Stimulated activated CD4-positive, alpha-beta T cell treated with anti-CD3 and anti-CD28 coated beads, TNF-alpha, amount 100 ng/mL, for 1 hour (primary cell): ENCODE results near the gene TOX4.
"Not testable (repeated sequence)": the region's sequence is repeated elsewhere in the genome, so short reads cannot be mapped to it uniquely, and the experiment has no call there.

Experiments
- DNase-seq, 3 donors: peaks; one replicate each; pipeline ENCODE4 v3.0.0-alpha.2; 2020; ENCODE audit warnings: low read depth in 3 of 3, low spot score in 1 of 3

The TOX4 gene

DNA sequence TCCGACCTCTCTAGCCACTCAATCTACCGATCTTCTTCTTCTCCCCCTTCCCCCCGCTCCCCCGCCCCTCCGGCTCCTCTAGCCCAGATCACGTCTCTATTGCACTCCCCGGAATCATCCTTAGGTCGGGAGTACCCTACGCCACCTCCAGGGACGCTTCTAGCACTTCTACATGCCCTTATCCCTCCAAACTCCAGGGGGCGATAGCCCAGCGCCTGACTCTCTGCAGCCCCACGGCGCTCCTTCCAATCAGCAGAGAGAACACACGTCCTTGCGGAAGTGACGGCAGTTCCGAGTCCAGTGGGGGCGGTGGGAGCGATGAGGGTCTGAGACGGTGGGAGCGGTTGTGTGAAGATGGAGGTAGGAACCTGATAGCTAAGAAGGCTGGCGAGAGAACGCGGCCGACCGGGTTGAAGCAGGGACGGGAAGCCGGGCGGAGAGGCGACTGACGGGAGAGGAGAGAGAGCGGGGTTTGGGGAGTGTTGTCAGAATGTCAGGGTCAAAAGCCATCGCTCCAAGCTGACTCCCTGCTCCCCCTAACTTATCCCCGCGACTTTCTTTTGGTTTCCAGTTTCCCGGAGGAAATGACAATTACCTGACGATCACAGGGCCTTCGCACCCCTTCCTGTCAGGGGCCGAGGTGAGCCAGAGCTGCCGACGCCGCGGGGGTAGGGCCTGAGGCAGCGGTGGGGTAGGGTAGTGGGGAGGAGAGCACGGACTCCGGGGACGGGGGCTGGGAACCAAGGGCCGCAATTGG is at the start of gene TOX4, which contains the start of gene RAB2B:
TOX4 (plus strand) TSS at position 271 of the 757 bp plus-strand sequence; CDS start at position 355, 84 bp downstream.
RAB2B (minus strand) TSS at position 35 of the 757 bp plus-strand sequence. CDS start 87 bp downstream, outside the sequence.
- DNase-seq = peak; percentile 76 to 90 (median 89)

- DNase-seq = no peak
Measured at GRCh38 chr14:21428930-21429329, 48.1 kb upstream of the TOX4 start.

- DNase-seq = no peak
Measured at GRCh38 chr14:21431126-21431525, 45.9 kb upstream of the TOX4 start.

- DNase-seq = no peak
Measured at GRCh38 chr14:21436567-21437062, 40.4 kb upstream of the TOX4 start.

- DNase-seq = peak; percentile 96 to 98 (median 96)
Measured at GRCh38 chr14:21437063-21437901, 39.7 kb upstream of the TOX4 start.

- no peak for DNase-seq
Measured at GRCh38 chr14:21440859-21441258, 36.1 kb upstream of the TOX4 start.

- not testable (repeated sequence) for DNase-seq
Measured at GRCh38 chr14:21442657-21443056, 34.3 kb upstream of the TOX4 start.

GRCh38 chr14:21449899-21450216 is 27.1 kb upstream of the TOX4 start:
- no peak for DNase-seq

DNA sequence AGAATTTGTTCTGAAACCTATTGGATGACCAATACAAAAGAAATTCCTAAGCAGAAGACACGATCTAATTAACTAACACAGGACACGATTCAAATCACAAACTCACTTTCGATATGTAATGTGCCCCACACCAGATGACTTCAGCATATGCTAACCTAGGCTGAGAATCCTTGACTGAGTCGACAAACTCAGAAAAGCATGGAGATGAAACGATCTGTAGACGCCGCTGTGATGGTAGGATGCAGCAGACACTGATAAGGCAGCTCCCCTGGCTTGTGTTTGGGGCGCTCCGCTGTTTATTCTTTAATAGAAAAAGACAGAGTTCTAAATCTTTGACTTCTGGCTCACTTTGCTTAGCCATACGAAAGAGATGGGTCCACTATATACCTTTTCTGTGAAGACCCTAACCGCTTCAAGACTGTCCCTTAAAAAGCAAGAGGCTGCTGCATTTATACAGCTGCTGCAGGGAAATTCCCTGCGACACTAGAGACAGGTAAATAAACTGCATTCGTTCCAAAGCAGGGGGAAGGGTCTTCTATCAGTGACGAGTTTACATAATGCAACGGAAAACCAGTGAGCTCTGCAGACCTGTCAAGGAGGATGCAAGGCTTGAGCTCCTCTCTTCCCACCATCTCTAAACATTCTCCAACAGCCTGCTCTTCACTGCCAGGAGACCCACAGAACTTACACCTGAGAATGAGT is 22.0 kb upstream of the TOX4 start:
- DNase-seq = no peak

DNA sequence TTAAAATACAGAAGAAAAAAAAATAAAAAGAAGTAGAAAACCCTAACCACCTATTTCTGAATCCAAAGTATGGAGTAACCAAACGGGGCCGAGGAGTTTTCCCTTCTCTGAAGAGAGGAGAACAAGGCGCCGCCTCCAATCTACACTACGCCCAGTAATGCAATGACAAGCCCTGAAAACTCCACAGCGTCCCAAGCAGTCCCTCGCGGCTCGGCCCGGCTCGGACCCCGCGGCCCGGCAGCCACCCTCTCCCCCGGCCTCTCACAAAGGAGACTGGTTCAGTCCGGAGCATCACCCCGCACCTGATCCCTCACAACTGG is 21.4 kb upstream of the TOX4 start:
- no peak for DNase-seq

- DNase-seq = peak; percentile 93 to 99 (median 98)
Measured at GRCh38 chr14:21455912-21456667, 20.9 kb upstream of the TOX4 start, which contains the start of gene CHD8. TSS of gene CHD8 (minus strand) at chr14:21456123. CDS start at chr14:21431643, 24,480 bp downstream.

DNA sequence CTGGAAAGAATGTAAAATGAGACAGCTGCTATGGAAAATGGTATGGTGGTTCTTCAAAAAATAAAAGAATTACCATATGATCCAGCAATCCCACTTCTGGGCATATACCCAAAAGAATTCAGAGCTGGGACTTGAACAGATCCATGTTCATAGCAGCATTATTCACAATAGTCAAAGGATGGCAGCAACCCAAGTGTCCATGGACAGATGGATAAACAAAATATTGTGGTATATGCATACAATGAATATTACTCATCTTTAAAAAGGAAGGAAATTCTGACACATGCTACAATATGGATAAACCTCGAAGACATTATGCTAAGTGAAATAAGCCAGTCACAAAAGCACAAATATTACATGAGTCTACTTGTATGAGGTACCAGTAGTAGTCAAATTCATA is 9.4 kb upstream of the TOX4 start:
- no peak for DNase-seq

- DNase-seq = no peak
Measured at GRCh38 chr14:21475767-21476522, 1.1 kb upstream of the TOX4 start.

- peak in 2 of 3 donors; percentile 59 to 77 for DNase-seq
Measured at GRCh38 chr14:21476523-21476924, 471 bp upstream of the TOX4 start.

GRCh38 chr14:21486640-21487087 is 9.7 kb downstream of the TOX4 start:
- DNase-seq = no peak

DNA sequence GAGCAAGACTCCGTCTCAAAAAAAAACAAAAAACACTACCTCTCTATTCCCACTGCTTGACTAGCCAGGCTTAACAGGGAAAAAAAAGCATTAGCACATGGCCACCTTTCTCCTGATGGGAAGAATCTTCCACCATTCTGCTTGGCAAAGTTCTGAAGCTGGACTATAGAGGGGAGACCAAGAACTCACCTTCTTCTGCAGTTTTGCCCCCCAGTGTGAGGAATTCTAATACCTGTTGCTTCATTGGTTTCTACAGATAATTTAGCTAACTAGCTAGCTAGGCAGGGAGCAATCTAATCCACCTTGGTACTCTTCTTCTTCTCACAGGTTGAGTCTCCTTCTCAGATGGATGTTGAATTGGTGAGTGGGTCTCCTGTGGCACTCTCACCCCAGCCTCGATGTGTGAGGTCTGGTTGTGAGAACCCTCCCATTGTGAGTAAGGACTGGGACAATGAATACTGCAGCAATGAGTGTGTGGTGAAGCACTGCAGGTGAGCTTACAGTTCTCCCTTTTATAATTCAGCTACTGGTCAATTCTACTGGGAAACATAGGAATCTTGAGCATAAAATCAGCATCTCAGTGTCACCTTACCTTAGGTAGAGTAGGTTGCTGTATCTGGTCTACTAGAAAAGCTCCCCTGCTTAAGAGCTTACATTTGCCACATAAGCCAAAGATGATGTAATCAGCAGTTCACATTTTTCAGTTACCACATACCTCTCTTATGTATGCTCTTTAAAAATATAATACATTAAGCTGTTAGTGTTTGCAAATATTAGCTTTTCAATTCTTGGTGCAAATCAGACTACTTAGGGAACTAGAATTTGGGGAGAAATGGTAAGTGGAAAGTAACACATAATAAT is 18.1 kb downstream of the TOX4 start:
- DNase-seq = no peak

DNA sequence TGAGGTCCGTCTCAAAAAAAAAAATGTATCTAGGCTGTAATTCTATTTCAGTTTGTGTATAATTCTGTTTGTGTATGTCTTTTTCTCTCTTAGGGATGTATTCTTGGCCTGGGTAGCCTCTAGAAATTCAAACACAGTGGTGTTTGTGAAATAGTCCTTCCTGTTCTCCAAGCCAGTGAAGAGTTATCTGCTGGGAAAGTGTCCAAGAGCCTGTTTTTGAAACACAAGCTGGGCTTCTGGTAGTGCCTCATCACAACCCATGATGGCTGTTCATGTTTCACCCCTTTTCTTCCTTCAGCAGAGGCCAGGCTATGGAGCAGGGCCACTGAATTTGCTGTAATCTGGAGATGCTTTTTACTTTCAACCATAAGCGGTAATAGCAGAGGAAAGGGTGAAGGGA is 19.5 kb downstream of the TOX4 start:
- no peak for DNase-seq

- no peak for DNase-seq
Measured at GRCh38 chr14:21498540-21499526, 21.8 kb downstream of the TOX4 start.
